Endothelial cell of umbilical vein (primary cell): ENCODE data around the gene ERG. TPM values are rescaled to one million over a fixed set of nuclear protein-coding genes. Genes with fewer than 3 reads are reported as not detected.

Experiments used
- BruUV-seq: library from RNA; stranded (reverse); fragments of 400-500 nt; replicated peaks from 2 replicates; lab custom pipeline; 2021; lab: Mats Ljungman, UMichigan
- CTCF ChIA-PET: fragments of 300-600, 350-600 bp; sonication (Branson Sonifier 250); formaldehyde crosslinking; loops from one replicate; lab custom pipeline; 2021; ENCODE audit warnings: antibody characterized with exemption, inconsistent platforms; lab: Charles Lee
- POLR2A ChIA-PET: fragments of 300-600, 350-600 bp; sonication (Branson Sonifier 250); formaldehyde crosslinking; loops from one replicate; lab custom pipeline; 2021; ENCODE audit warnings: antibody characterized with exemption, inconsistent platforms; lab: Charles Lee
- DNase-seq: peaks from one replicate; pipeline ENCODE4 v3.0.0-alpha.2; 2011; ENCODE audit warnings: low read depth, low spot score
- FAIRE-seq: peaks from 2 replicates; lab custom pipeline; 2011; peaks lifted over from hg19 to GRCh38; lab: Jason Lieb, UNC
- H2AFZ ChIP-seq: 2 replicates; pipeline ENCODE4 v1.6.0; 2012; ENCODE audit warnings: low read depth, low read length, control low read depth, inconsistent platforms
- H3K27ac ChIP-seq: 2 replicates; pipeline ENCODE4 v1.5.1; 2011; ENCODE audit warnings: low read depth, mild to moderate bottlenecking, control low read depth, low read length, moderate library complexity; ENCODE audit not compliant: insufficient read depth
- H3K27me3 ChIP-seq, 2 experiments: 2 replicates each; pipeline versions ENCODE4 v1.6.0 to v1.6.1; 2011; ENCODE audit warnings: low read length in 2 of 2, mixed read lengths in 1 of 2; ENCODE audit not compliant: control insufficient read depth in 2 of 2, insufficient read depth in 2 of 2
- H3K36me3 ChIP-seq, 2 experiments: 2 replicates in 1 of 2; 3 replicates in 1 of 2; pipeline ENCODE4 v1.5.1; 2011; ENCODE audit warnings: low read length in 2 of 2, mild to moderate bottlenecking in 1 of 2, moderate library complexity in 1 of 2; ENCODE audit not compliant: control insufficient read depth in 2 of 2, insufficient read depth in 2 of 2; ENCODE audit errors: extremely low read depth in 1 of 2
- H3K4me1 ChIP-seq: 3 replicates; pipeline ENCODE4 v1.5.1; 2011; ENCODE audit warnings: mild to moderate bottlenecking, low read length; ENCODE audit not compliant: control insufficient read depth, insufficient read depth; ENCODE audit errors: extremely low read depth
- H3K4me2 ChIP-seq: 2 replicates; pipeline ENCODE4 v1.6.1; 2011; ENCODE audit warnings: low read length, control low read depth, mixed read lengths; ENCODE audit not compliant: insufficient read depth
- H3K4me3 ChIP-seq, 3 experiments: fragments of 200-600 bp in 1 of 3; sonication (generic), shearing (Covaris generic) in 1 of 3; replicated peaks in 1 of 3; 2 replicates each; pipeline ENCODE4 v1.5.1; 2011 to 2016; ENCODE audit warnings: control low read depth in 3 of 3, low read length in 3 of 3, mild to moderate bottlenecking in 2 of 3, inconsistent platforms in 1 of 3, low read depth in 1 of 3, moderate library complexity in 1 of 3; ENCODE audit not compliant: insufficient read depth in 1 of 3
- H3K79me2 ChIP-seq: 2 replicates; pipeline ENCODE4 v1.6.0; 2012; ENCODE audit warnings: low read length, inconsistent platforms; ENCODE audit not compliant: control insufficient read depth, insufficient read depth
- H3K9ac ChIP-seq: replicated peaks from 2 replicates; pipeline ENCODE3; 2011; ENCODE audit warnings: low read length, control low read depth; ENCODE audit not compliant: insufficient read depth; ENCODE audit errors: extremely low read depth
- H3K9me1 ChIP-seq: replicated peaks from 3 replicates; pipeline ENCODE4 v1.6.0; 2011; ENCODE audit warnings: mild to moderate bottlenecking, low read length; ENCODE audit not compliant: control insufficient read depth, insufficient read depth; ENCODE audit errors: extremely low read depth
- H3K9me3 ChIP-seq: replicated peaks from 2 replicates; pipeline ENCODE4 v1.5.1; 2012; ENCODE audit warnings: low read length, inconsistent platforms; ENCODE audit not compliant: control insufficient read depth, insufficient read depth
- H4K20me1 ChIP-seq: replicated peaks from 2 replicates; pipeline ENCODE3; 2011; ENCODE audit warnings: mild to moderate bottlenecking, low read length; ENCODE audit not compliant: control insufficient read depth, insufficient read depth; ENCODE audit errors: extremely low read depth
- EZH2 ChIP-seq: IDR thresholded peaks from 2 replicates; pipeline ENCODE4 v1.6.1; 2012; ENCODE audit warnings: borderline replicate concordance, low read depth, mild to moderate bottlenecking, moderate library complexity, low read length, inconsistent platforms; ENCODE audit not compliant: severe bottlenecking
- FOS ChIP-seq: IDR thresholded peaks from 2 replicates; pipeline ENCODE4 v1.6.1; 2011; ENCODE audit warnings: mild to moderate bottlenecking, low read length, moderate library complexity, borderline replicate concordance; ENCODE audit not compliant: insufficient read depth
- GATA2 ChIP-seq: IDR thresholded peaks from 2 replicates; pipeline ENCODE4 v1.7.0; 2011; ENCODE audit warnings: low read depth, mild to moderate bottlenecking, moderate library complexity, mixed read lengths, low read length; ENCODE audit not compliant: insufficient read length, insufficient read depth
- JUN ChIP-seq: IDR thresholded peaks from 2 replicates; pipeline ENCODE4 v1.6.1; 2011; ENCODE audit warnings: borderline replicate concordance, low read depth; ENCODE audit not compliant: insufficient read length, insufficient read depth
- MYC ChIP-seq: IDR thresholded peaks from one replicate; pipeline ENCODE4 v1.6.1; 2011; ENCODE audit warnings: mild to moderate bottlenecking, low read depth, low read length
- POLR2A ChIP-seq: IDR thresholded peaks from 2 replicates; pipeline ENCODE4 v1.6.1; 2012; ENCODE audit warnings: low read depth, mild to moderate bottlenecking, control low read depth, low read length
- POLR2AphosphoS5 ChIP-seq: IDR thresholded peaks from 2 replicates; pipeline ENCODE4 v1.6.1; 2012; ENCODE audit warnings: low read depth, mild to moderate bottlenecking, control low read depth, low read length, moderate library complexity; ENCODE audit not compliant: insufficient read depth
- dilution Hi-C: fragments of 300-500 bp; cut with MboI; formaldehyde crosslinking; loops from one replicate; pipeline ENCODE4 v1.15.0; 2019; ENCODE audit warnings: low sequenced_read_pairs; ENCODE audit not compliant: extremely low pct_ligation_motif_present
- intact Hi-C: fragments of 100-400 bp; cut with micrococcal nuclease; formaldehyde crosslinking; loops from one replicate; pipeline ENCODE4 v1.10.0; 2022
- polyA plus RNA-seq, 4 experiments: library from polyadenylated mRNA; depleted of rRNA in 3 of 4; stranded (reverse) in 3 of 4; unstranded in 1 of 4; fragments of >200 nt; gene quantifications; 2 replicates each; pipeline versions ENCODE4 v1.2.1 to v1.2.3, GENCODE V29; 2011 to 2012; ENCODE audit warnings: missing spikeins in 1 of 4
- total RNA-seq: library from RNA; stranded (reverse); gene quantifications from 2 replicates; pipeline ENCODE4 v1.2.3, GENCODE V29; 2021
- TF ChIP-seq, protein P1 (sequence below), 2 donors: IDR thresholded peaks; 1 replicate in 1 of 2; 2 replicates in 1 of 2; pipeline ENCODE4 v1.5.1; 2011; ENCODE audit warnings: low read length in 2 of 2, mild to moderate bottlenecking in 2 of 2, moderate library complexity in 2 of 2, control low read depth in 1 of 2, inconsistent platforms in 1 of 2, low read depth in 1 of 2; ENCODE audit not compliant: insufficient read depth in 1 of 2; ENCODE audit errors: extremely low read depth in 1 of 2
- TF ChIP-seq, protein P2 (sequence below): IDR thresholded peaks from 2 replicates; pipeline ENCODE4 v1.6.1; 2011; ENCODE audit not compliant: insufficient read depth, insufficient read length

ERG gene
- total and polyA plus RNA-seq, 2 donors (not counting 3 experiments of a cell fraction or from before 2014, with no cell fraction given) = 173 to 210 TPM

DNA sequence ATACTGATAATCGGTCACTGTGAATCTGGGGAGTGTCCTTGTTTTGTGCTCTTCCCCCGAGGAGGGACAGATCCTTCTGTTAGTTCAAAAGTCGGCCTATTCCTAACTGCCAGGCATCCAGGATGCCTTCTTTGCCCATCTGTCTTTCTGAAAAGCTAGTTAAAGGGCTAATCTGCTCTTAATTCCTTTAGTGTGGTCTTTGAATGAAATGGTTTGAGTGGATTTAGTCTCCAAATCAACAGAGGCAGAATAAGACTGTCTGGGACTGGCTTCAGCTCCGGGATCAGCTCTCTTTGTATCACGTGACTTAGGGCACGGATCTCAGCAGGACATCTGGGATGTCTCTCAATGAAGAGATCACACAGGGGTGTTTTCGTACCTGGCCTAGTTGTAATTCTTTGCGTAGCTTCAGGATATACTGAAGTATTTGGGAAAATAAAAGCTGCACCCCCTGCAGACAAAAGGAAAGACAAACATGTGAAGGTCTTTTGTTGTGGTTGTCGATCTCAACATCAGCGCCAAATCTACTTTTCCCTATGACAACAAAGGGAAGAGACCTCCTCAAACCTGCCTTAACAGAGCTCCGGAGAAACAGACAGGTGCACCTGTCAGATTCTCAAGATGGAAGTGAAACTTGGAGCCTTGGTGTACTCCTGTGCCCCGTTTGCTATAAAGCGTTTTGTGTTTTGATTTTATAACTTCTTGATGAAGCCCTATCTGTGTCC is 97.9 kb downstream of the ERG start:
- no peak overlapping the region for H3K9ac ChIP-seq
- no peak for FAIRE-seq
- peaks cover 50% of the 10 kb centered on the region for H3K79me2 ChIP-seq
- H3K4me1 ChIP-seq = peaks cover 3% of the 10 kb centered on the region
- no TSS peak for BruUV-seq
- DNase-seq = no peak
- H3K4me2 ChIP-seq = no peak overlapping the region
- ChIA-PET CTCF (interaction anchor here (1.2 to 1.5 kb wide), 3 partner anchors 13 to 76 kb away, joined by 3 read pairs; no protein-coding TSS in a partner anchor), POLR2A (no interaction called here)
- H2AFZ ChIP-seq = no peak overlapping the region
- no peaks in the 10 kb centered on the region for H3K9me3 ChIP-seq
- H3K9me1 ChIP-seq = no peaks in the 10 kb centered on the region
- peaks cover 58 to 66% of the 10 kb centered on the region in 2 experiments for H3K36me3 ChIP-seq
- TF ChIP-seq EZH2 (no peak), FOS (no peak), GATA2 (no peak), JUN (no peak), MYC (no peak), POLR2AphosphoS5 (no peak), POLR2A (no peak)
- TF ChIP-seq, protein P1, sequence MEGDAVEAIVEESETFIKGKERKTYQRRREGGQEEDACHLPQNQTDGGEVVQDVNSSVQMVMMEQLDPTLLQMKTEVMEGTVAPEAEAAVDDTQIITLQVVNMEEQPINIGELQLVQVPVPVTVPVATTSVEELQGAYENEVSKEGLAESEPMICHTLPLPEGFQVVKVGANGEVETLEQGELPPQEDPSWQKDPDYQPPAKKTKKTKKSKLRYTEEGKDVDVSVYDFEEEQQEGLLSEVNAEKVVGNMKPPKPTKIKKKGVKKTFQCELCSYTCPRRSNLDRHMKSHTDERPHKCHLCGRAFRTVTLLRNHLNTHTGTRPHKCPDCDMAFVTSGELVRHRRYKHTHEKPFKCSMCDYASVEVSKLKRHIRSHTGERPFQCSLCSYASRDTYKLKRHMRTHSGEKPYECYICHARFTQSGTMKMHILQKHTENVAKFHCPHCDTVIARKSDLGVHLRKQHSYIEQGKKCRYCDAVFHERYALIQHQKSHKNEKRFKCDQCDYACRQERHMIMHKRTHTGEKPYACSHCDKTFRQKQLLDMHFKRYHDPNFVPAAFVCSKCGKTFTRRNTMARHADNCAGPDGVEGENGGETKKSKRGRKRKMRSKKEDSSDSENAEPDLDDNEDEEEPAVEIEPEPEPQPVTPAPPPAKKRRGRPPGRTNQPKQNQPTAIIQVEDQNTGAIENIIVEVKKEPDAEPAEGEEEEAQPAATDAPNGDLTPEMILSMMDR (IDR thresholded peaks at IDR 0.05; ENCODE audit: extremely low read depth in 1 of 2, insufficient read depth in 1 of 2, low read depth in 1 of 2, low read length in 2 of 2) = no peak
- TF ChIP-seq, protein P2, sequence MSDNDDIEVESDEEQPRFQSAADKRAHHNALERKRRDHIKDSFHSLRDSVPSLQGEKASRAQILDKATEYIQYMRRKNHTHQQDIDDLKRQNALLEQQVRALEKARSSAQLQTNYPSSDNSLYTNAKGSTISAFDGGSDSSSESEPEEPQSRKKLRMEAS = no peak
- intact Hi-C loops (no loop called here), dilution Hi-C loops (no loop called here)
- no peak overlapping the region for H3K27ac ChIP-seq
- H3K27me3 ChIP-seq = no peaks in the 10 kb centered on the region
- no peaks in the 10 kb centered on the region for H4K20me1 ChIP-seq
- no peak overlapping the region for H3K4me3 ChIP-seq
